Memory B cell (primary cell): ENCODE data around the gene C17orf50.

Source experiments
- ATAC-seq: fragments of 150-1000 bp; cut with Tn5 transposase; 2 replicates; pipeline ENCODE4 v1.10.0; 2021; ENCODE audit warnings: low read depth, mild to moderate bottlenecking, moderate library complexity
- DNase-seq, 2 donors: peaks; one replicate each; pipeline ENCODE4 v3.0.0; 2022; ENCODE audit warnings: low spot score in 2 of 2
- H3K27ac Mint-ChIP-seq: one replicate; pipeline ENCODE4 v1.8.0; 2022; ENCODE audit warnings: mild to moderate bottlenecking, moderate library complexity, mixed read lengths
- H3K27me3 Mint-ChIP-seq: one replicate; pipeline ENCODE4 v1.8.0; 2022; ENCODE audit warnings: mixed read lengths
- H3K36me3 Mint-ChIP-seq: one replicate; pipeline ENCODE4 v1.8.0; 2022; ENCODE audit warnings: mild to moderate bottlenecking, mixed read lengths
- H3K4me1 Mint-ChIP-seq: one replicate; pipeline ENCODE4 v1.8.0; 2022; ENCODE audit warnings: mixed read lengths
- H3K4me3 Mint-ChIP-seq: one replicate; pipeline ENCODE4 v1.8.0; 2022; ENCODE audit warnings: mild to moderate bottlenecking, moderate library complexity, mixed read lengths
- H3K9me3 Mint-ChIP-seq: one replicate; pipeline ENCODE4 v1.8.0; 2022; ENCODE audit warnings: mixed read lengths

Gene C17orf50

GRCh38 chr17:35773129-35773528 is 12.4 kb downstream of the C17orf50 start:
- H3K9me3 Mint-ChIP-seq, result no peaks in the 10 kb centered on the region
- no peak overlapping the region for H3K4me3 Mint-ChIP-seq
- no peak overlapping the region for H3K27ac Mint-ChIP-seq
- no peaks in the 10 kb centered on the region for H3K4me1 Mint-ChIP-seq
- peaks cover 3% of the 10 kb centered on the region for H3K36me3 Mint-ChIP-seq
- ATAC-seq (no peak), DNase-seq (no peak)
- H3K27me3 Mint-ChIP-seq, result peaks cover 14% of the 10 kb centered on the region

GRCh38 chr17:35773679-35774425 is 13.2 kb downstream of the C17orf50 start:
- peaks cover 3% of the 10 kb centered on the region for H3K36me3 Mint-ChIP-seq
- no peak overlapping the region for H3K4me3 Mint-ChIP-seq
- no peak overlapping the region for H3K27ac Mint-ChIP-seq
- DNase-seq (no peak), ATAC-seq (no peak)
- H3K9me3 Mint-ChIP-seq, result no peaks in the 10 kb centered on the region
- peaks cover 14% of the 10 kb centered on the region for H3K27me3 Mint-ChIP-seq
- no peaks in the 10 kb centered on the region for H3K4me1 Mint-ChIP-seq

- no peaks in the 10 kb centered on the region for H3K9me3 Mint-ChIP-seq
- H3K27ac Mint-ChIP-seq, result no peak overlapping the region
- peaks cover 13% of the 10 kb centered on the region for H3K27me3 Mint-ChIP-seq
Observed at GRCh38 chr17:35774499-35774898, 13.8 kb downstream of the C17orf50 start.

DNA sequence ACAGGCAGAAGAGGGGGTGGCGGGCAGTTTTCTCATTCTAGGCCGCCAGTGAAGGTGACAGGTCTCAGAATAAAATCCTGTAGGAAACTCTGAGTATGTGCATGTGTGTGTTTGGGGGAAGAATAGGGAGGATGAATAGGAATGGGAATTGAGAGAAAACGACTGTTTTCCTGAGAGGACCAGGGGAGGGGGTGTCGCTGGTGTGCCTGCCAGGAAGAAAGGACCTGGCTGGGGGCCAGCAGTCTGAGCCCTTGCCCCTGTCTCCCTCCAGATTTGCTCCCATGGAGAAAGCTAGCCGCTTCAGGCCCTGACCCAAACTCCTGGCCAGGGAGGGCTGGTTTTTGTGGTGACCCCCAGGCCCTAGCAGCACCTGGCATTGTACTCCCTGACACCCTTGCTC is 14.4 kb downstream of the C17orf50 start:
- Mint-ChIP-seq H3K4me1 (no peaks in the 10 kb centered on the region), H3K36me3 (no peaks in the 10 kb centered on the region), H3K4me3 (no peak overlapping the region), H3K27ac (no peak overlapping the region), H3K9me3 (no peaks in the 10 kb centered on the region), H3K27me3 (peaks cover 13% of the 10 kb centered on the region)
- DNase-seq (no peak), ATAC-seq (no peak)

More at GRCh38 chr17:35774499-35774898, 13.8 kb downstream of the C17orf50 start:
- DNase-seq (no peak), ATAC-seq (no peak)
- Mint-ChIP-seq H3K4me1 (no peaks in the 10 kb centered on the region), H3K36me3 (peaks cover under 1% of the 10 kb centered on the region), H3K4me3 (no peak overlapping the region)

DNA sequence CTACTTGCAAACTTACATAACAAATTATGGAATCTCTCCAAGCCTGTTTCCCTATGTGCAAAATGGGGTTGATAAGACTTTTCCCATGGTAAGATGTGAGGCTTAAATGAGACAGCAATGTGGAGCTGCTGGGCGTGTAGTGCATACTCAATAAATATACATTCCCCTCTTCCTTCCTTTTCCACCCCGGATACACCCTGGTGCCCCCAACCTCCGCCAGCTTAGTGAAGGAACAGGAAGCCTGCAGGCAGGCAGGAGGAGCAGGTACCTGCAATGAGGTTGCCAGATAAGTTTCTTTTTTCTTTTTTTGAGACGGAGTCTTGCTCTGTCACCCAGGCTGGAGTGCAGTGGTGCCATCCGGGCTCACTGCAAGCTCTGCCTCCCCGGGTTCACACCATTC is 14.9 kb downstream of the C17orf50 start:
- Mint-ChIP-seq H3K4me1 (no peaks in the 10 kb centered on the region), H3K4me3 (no peak overlapping the region), H3K27me3 (peaks cover 11% of the 10 kb centered on the region), H3K36me3 (no peaks in the 10 kb centered on the region), H3K27ac (no peak overlapping the region), H3K9me3 (no peaks in the 10 kb centered on the region)
- no peak for DNase-seq
- no peak for ATAC-seq

DNA sequence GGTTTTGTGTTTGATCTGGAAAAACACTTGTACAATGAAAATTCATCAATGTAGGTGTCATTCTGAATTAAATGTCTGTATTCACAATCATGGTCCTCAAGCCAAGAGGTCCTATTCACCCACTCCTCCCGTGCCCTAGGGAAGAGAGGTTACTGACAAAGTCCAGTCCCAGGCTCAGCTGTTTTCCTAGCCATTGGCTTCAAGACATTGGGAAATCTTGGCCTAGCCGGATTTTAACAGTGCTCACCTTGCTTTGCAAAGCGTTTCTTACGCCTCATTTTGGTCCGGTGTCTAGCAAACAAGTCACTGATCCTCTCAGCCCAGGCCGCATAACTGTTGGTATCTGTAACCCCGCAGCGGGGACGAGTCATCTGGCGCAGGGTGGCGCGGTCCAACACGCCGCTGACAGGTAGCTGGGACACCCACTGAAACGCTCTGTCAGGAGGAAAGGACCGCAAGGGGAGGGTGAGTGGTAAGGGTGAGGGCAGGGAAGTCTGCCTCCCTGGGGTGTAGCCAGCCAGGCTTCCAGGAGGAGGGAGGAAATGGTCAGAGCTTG is 18.0 kb downstream of the C17orf50 start:
- H3K27me3 Mint-ChIP-seq, result peaks cover 11% of the 10 kb centered on the region
- DNase-seq, result no peak
- H3K36me3 Mint-ChIP-seq, result no peaks in the 10 kb centered on the region
- no peak overlapping the region for H3K4me3 Mint-ChIP-seq
- no peak for ATAC-seq
- H3K9me3 Mint-ChIP-seq, result no peaks in the 10 kb centered on the region
- H3K27ac Mint-ChIP-seq, result no peak overlapping the region
- no peaks in the 10 kb centered on the region for H3K4me1 Mint-ChIP-seq

GRCh38 chr17:35780950-35781349 is 20.3 kb downstream of the C17orf50 start:
- no peaks in the 10 kb centered on the region for H3K4me1 Mint-ChIP-seq
- DNase-seq, result no peak
- no peak for ATAC-seq
- peaks cover 7% of the 10 kb centered on the region for H3K27me3 Mint-ChIP-seq
- H3K4me3 Mint-ChIP-seq, result no peak overlapping the region
- H3K9me3 Mint-ChIP-seq, result no peaks in the 10 kb centered on the region
- H3K27ac Mint-ChIP-seq, result no peak overlapping the region
- no peaks in the 10 kb centered on the region for H3K36me3 Mint-ChIP-seq

DNA sequence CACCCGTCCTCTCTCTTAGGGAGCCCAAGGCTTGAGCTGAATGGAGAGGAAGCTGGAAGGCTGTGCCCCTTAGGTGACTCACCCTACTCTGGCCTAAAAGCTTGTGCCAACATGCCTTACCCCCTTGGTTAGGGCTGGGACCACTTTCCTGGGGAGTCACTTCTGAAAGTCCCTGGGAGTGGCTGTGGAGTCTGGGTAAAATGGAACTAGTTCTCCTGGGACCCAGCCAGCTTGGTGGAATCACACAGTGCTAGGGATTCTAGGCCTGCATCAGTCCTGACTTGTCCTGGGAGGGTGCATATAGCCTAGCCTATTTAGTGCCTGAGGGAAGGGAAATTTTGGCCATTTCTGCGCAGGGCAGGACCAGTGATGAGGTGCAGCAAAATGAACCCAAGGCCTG is 24.2 kb downstream of the C17orf50 start:
- DNase-seq, result no peak
- H3K9me3 Mint-ChIP-seq, result no peaks in the 10 kb centered on the region
- H3K36me3 Mint-ChIP-seq, result no peaks in the 10 kb centered on the region
- ATAC-seq, result no peak
- H3K4me1 Mint-ChIP-seq, result no peaks in the 10 kb centered on the region
- H3K27me3 Mint-ChIP-seq, result peaks cover 17% of the 10 kb centered on the region
- H3K27ac Mint-ChIP-seq, result no peak overlapping the region
- no peak overlapping the region for H3K4me3 Mint-ChIP-seq

GRCh38 chr17:35786941-35787432 is 26.3 kb downstream of the C17orf50 start:
- no peak overlapping the region for H3K27ac Mint-ChIP-seq

GRCh38 chr17:35788477-35789368 is 28.0 kb downstream of the C17orf50 start:
- Mint-ChIP-seq H3K9me3 (no peaks in the 10 kb centered on the region), H3K36me3 (no peaks in the 10 kb centered on the region), H3K4me3 (no peak overlapping the region), H3K27me3 (peaks cover 21% of the 10 kb centered on the region), H3K27ac (no peak overlapping the region), H3K4me1 (no peaks in the 10 kb centered on the region)
- DNase-seq (no peak), ATAC-seq (no peak)

More at GRCh38 chr17:35786941-35787432, 26.3 kb downstream of the C17orf50 start:
- Mint-ChIP-seq H3K4me1 (no peaks in the 10 kb centered on the region), H3K9me3 (no peaks in the 10 kb centered on the region), H3K27me3 (peaks cover 15% of the 10 kb centered on the region), H3K36me3 (no peaks in the 10 kb centered on the region), H3K4me3 (no peak overlapping the region)
- no peak for ATAC-seq
- DNase-seq, result no peak

DNA sequence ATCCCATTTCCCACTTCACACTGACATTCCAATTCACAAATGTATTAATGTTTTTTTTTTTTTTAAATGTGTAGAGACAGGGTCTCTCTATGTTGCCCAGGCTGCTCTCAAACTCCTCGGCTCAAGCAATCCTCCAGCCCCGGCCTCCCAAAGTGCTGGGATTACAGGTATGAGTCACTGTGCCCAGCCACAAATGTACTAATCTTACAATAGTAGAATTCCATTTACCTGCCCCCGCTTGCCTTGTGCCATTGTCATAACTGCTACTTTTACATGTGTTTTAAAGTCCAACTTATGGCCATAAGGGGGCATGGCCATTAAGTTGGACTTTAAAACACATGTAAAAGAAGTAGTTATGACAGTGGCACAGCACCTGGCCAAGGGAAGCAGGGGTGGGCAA is 30.2 kb downstream of the C17orf50 start:
- no peaks in the 10 kb centered on the region for H3K36me3 Mint-ChIP-seq
- peaks cover 25% of the 10 kb centered on the region for H3K27me3 Mint-ChIP-seq
- no peak overlapping the region for H3K27ac Mint-ChIP-seq
- ATAC-seq, result no peak
- H3K4me3 Mint-ChIP-seq, result no peak overlapping the region
- H3K4me1 Mint-ChIP-seq, result peaks cover 9% of the 10 kb centered on the region
- no peaks in the 10 kb centered on the region for H3K9me3 Mint-ChIP-seq
- DNase-seq, result no peak

GRCh38 chr17:35791681-35792350 is 31.1 kb downstream of the C17orf50 start:
- Mint-ChIP-seq H3K36me3 (no peaks in the 10 kb centered on the region), H3K27ac (no peak overlapping the region), H3K9me3 (no peaks in the 10 kb centered on the region), H3K27me3 (peaks cover 29% of the 10 kb centered on the region), H3K4me3 (no peak overlapping the region), H3K4me1 (peaks cover 9% of the 10 kb centered on the region)
- ATAC-seq (peak; percentile 28), DNase-seq (no peak)

- DNase-seq (no peak), ATAC-seq (no peak)
- peaks cover 24% of the 10 kb centered on the region for H3K27me3 Mint-ChIP-seq
- H3K4me3 Mint-ChIP-seq, result peak overlapping the region; percentile 54
- H3K9me3 Mint-ChIP-seq, result no peaks in the 10 kb centered on the region
- H3K27ac Mint-ChIP-seq, result no peak overlapping the region
- peaks cover 9% of the 10 kb centered on the region for H3K4me1 Mint-ChIP-seq
- H3K36me3 Mint-ChIP-seq, result no peaks in the 10 kb centered on the region
Observed at GRCh38 chr17:35793257-35793656, 32.6 kb downstream of the C17orf50 start.
